H1 (cell line): ENCODE results near the gene ZNF493.

Source experiments
- CTCF ChIP-seq, 3 experiments: IDR thresholded peaks; 1 replicate in 2 of 3; 2 replicates in 1 of 3; pipeline versions ENCODE4 v1.5.1 to v1.6.1; 2011; ENCODE audit warnings: low read length in 3 of 3, mild to moderate bottlenecking in 3 of 3, inconsistent platforms in 2 of 3, low read depth in 1 of 3, moderate library complexity in 1 of 3; ENCODE audit not compliant: insufficient read depth in 1 of 3; ENCODE audit errors: control extremely low read depth in 1 of 3
- KDM1A ChIP-seq: fragments of 200-600, 300-600 bp; sonication (generic); IDR thresholded peaks from 2 replicates; pipeline ENCODE4 v1.7.1; 2016; ENCODE audit warnings: mild to moderate bottlenecking, low read length, borderline replicate concordance

- TF ChIP-seq KDM1A (no peak), CTCF (IDR thresholded peaks at IDR 0.05; ENCODE audit: control extremely low read depth in 1 of 3, insufficient read depth in 1 of 3, low read depth in 1 of 3, low read length in 3 of 3) (no peak)
Observed at GRCh38 chr19:21451187-21451586, 54.3 kb downstream of the ZNF493 start.
